HepG2 (cell line): ENCODE data around the gene GNMT. TPM values are rescaled to one million over a fixed set of nuclear protein-coding genes. Genes with fewer than 3 reads are reported as not detected.

Experiments
- EZH2 ChIP-seq: conservative IDR thresholded peaks from 2 replicates; pipeline ENCODE4 v1.6.1; 2012; ENCODE audit warnings: mild to moderate bottlenecking, low read depth, low read length, moderate library complexity
- HNRNPUL1 ChIP-seq: fragments of 200-400 bp; formaldehyde crosslinking; IDR thresholded peaks from 2 replicates; pipeline ENCODE4 v1.6.1; 2017; ENCODE audit warnings: low read depth, mild to moderate bottlenecking, low read length, moderate library complexity
- MED13 ChIP-seq: sonication (generic); formaldehyde crosslinking; IDR thresholded peaks from 2 replicates; pipeline ENCODE4 v1.5.0; 2020; ENCODE audit warnings: missing genetic modification reagents
- MXI1 ChIP-seq: IDR thresholded peaks from 3 replicates; pipeline ENCODE4 v1.6.1; 2012; ENCODE audit warnings: low read depth, low read length, inconsistent platforms, borderline replicate concordance
- polyA plus RNA-seq, 8 experiments: library from polyadenylated mRNA; depleted of rRNA in 3 of 8; stranded (reverse) in 7 of 8; unstranded in 1 of 8; fragments of >200 nt; fragmentation: Illumina TruSeq in 4 of 8; extraction: Trizol in 4 of 8; gene quantifications; 2 replicates each; pipeline versions ENCODE4 v1.2.1 to v1.2.3, GENCODE V29; 2011 to 2016; ENCODE audit warnings: low read depth in 4 of 8, missing spikeins in 1 of 8, mixed read lengths in 1 of 8; ENCODE audit not compliant: insufficient read depth in 1 of 8
- total RNA-seq, 5 experiments: library from RNA; depleted of rRNA; stranded (reverse); fragments of >200 nt; fragmentation: Illumina TruSeq; extraction: Trizol; gene quantifications; 2 replicates each; pipeline ENCODE4 v1.2.3, GENCODE V29; 2016; ENCODE audit warnings: low read depth in 1 of 5
- TF ChIP-seq, protein P1 (sequence below): sonication (generic); formaldehyde crosslinking; IDR thresholded peaks from one replicate; pipeline ENCODE4 v1.5.1; 2020; ENCODE audit warnings: mild to moderate bottlenecking, missing genetic modification reagents; ENCODE audit errors: not compliant biosample characterization
- TF ChIP-seq, protein P2 (sequence below): sonication (generic); formaldehyde crosslinking; IDR thresholded peaks from 2 replicates; pipeline ENCODE4 v1.4.0; 2020; ENCODE audit warnings: missing genetic modification reagents, borderline replicate concordance
- TF ChIP-seq, protein P3 (sequence below), 2 experiments: sonication (generic) in 1 of 2; formaldehyde crosslinking in 1 of 2; IDR thresholded peaks; 2 replicates each; pipeline versions ENCODE4 v1.6.1 to v1.9.0; 2014 to 2022; ENCODE audit warnings: antibody characterized with exemption in 1 of 2, borderline replicate concordance in 1 of 2, inconsistent platforms in 1 of 2, low read depth in 1 of 2, missing genetic modification reagents in 1 of 2
- TF ChIP-seq, protein P4 (sequence below): sonication (generic); formaldehyde crosslinking; IDR thresholded peaks from 2 replicates; pipeline ENCODE4 v1.8.0; 2022; ENCODE audit warnings: mild to moderate bottlenecking, missing genetic modification reagents, moderate library complexity

The GNMT gene
- total and polyA plus RNA-seq, 2 of the 13 experiments (the other 11 are each of a cell fraction or from before 2014, with no cell fraction given) = 2.8 to 7.0 TPM

DNA sequence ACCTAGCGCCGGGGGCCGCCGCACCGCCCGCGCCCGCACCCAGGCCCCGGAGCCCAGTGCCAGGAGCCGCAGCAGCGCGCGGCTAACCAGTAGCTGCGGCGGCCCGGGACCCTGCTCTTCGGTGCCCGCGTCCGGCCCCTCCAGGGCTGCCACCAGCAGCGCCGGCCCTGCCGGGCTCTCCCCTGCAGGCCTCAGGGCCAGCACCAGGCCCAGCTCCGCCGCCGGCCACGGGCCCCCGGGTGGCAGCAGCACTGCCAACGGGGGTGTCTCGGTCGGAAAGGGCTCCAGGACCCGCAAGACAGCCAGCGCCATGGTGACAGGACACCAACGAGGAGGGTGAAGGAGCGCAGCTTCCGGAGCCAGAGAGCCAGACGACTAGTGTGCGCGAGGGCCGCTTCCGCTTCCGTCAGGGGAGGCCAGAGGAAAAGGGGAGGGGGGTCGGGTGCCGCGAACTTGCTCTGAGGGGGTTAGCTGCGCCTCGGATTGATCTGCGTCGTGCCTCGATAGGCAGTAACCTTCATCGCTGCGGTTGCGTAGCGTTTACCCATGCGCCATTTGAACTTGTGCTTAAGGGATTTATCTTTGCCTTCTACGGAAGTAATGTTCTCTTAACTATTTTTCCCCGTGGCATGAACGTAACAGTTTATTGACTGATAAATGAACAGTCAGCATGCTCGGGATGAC is 18.4 kb downstream of the GNMT start, which contains the start of gene PEX6 (continued):
- TF ChIP-seq, protein P1, sequence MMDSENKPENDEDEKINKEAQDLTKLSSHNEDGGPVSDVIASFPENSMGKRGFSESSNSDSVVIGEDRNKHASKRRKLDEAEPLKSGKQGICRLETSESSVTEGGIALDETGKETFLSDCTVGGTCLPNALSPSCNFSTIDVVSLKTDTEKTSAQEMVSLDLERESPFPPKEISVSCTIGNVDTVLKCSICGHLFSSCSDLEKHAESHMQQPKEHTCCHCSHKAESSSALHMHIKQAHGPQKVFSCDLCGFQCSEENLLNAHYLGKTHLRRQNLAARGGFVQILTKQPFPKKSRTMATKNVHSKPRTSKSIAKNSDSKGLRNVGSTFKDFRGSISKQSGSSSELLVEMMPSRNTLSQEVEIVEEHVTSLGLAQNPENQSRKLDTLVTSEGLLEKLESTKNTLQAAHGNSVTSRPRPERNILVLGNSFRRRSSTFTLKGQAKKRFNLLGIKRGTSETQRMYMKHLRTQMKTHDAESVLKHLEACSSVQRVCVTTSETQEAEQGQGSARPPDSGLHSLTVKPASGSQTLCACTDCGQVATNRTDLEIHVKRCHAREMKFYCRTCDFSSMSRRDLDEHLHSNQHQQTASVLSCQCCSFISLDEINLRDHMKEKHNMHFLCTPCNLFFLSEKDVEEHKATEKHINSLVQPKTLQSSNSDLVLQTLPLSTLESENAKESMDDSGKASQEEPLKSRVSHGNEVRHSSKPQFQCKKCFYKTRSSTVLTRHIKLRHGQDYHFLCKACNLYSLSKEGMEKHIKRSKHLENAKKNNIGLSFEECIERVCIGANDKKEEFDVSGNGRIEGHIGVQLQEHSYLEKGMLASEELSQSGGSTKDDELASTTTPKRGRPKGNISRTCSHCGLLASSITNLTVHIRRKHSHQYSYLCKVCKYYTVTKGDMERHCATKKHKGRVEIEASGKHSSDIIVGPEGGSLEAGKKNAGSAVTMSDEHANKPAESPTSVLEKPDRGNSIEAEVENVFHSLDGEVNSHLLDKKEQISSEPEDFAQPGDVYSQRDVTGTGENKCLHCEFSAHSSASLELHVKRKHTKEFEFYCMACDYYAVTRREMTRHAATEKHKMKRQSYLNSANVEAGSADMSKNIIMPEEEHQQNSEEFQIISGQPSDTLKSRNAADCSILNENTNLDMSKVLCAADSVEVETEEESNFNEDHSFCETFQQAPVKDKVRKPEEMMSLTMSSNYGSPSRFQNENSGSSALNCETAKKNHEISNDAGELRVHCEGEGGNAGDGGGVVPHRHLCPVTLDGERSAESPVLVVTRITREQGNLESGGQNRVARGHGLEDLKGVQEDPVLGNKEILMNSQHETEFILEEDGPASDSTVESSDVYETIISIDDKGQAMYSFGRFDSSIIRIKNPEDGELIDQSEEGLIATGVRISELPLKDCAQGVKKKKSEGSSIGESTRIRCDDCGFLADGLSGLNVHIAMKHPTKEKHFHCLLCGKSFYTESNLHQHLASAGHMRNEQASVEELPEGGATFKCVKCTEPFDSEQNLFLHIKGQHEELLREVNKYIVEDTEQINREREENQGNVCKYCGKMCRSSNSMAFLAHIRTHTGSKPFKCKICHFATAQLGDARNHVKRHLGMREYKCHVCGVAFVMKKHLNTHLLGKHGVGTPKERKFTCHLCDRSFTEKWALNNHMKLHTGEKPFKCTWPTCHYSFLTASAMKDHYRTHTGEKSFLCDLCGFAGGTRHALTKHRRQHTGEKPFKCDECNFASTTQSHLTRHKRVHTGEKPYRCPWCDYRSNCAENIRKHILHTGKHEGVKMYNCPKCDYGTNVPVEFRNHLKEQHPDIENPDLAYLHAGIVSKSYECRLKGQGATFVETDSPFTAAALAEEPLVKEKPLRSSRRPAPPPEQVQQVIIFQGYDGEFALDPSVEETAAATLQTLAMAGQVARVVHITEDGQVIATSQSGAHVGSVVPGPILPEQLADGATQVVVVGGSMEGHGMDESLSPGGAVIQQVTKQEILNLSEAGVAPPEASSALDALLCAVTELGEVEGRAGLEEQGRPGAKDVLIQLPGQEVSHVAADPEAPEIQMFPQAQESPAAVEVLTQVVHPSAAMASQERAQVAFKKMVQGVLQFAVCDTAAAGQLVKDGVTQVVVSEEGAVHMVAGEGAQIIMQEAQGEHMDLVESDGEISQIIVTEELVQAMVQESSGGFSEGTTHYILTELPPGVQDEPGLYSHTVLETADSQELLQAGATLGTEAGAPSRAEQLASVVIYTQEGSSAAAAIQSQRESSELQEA (CRISPR knock-in tag) = peak; percentile 26
- TF ChIP-seq, protein P2, sequence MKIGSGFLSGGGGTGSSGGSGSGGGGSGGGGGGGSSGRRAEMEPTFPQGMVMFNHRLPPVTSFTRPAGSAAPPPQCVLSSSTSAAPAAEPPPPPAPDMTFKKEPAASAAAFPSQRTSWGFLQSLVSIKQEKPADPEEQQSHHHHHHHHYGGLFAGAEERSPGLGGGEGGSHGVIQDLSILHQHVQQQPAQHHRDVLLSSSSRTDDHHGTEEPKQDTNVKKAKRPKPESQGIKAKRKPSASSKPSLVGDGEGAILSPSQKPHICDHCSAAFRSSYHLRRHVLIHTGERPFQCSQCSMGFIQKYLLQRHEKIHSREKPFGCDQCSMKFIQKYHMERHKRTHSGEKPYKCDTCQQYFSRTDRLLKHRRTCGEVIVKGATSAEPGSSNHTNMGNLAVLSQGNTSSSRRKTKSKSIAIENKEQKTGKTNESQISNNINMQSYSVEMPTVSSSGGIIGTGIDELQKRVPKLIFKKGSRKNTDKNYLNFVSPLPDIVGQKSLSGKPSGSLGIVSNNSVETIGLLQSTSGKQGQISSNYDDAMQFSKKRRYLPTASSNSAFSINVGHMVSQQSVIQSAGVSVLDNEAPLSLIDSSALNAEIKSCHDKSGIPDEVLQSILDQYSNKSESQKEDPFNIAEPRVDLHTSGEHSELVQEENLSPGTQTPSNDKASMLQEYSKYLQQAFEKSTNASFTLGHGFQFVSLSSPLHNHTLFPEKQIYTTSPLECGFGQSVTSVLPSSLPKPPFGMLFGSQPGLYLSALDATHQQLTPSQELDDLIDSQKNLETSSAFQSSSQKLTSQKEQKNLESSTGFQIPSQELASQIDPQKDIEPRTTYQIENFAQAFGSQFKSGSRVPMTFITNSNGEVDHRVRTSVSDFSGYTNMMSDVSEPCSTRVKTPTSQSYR (CRISPR knock-in tag) = 0 out of 2 replicates have a peak, but pooled peaks have one; percentile 52
- TF ChIP-seq HNRNPUL1 (no peak), MED13 (0 out of 2 replicates have a peak, but pooled peaks have one; percentile 28), EZH2 (no peak), MXI1 (peak; percentile 93; the same call in 2 of the 3 replicates)
- TF ChIP-seq, protein P3, sequence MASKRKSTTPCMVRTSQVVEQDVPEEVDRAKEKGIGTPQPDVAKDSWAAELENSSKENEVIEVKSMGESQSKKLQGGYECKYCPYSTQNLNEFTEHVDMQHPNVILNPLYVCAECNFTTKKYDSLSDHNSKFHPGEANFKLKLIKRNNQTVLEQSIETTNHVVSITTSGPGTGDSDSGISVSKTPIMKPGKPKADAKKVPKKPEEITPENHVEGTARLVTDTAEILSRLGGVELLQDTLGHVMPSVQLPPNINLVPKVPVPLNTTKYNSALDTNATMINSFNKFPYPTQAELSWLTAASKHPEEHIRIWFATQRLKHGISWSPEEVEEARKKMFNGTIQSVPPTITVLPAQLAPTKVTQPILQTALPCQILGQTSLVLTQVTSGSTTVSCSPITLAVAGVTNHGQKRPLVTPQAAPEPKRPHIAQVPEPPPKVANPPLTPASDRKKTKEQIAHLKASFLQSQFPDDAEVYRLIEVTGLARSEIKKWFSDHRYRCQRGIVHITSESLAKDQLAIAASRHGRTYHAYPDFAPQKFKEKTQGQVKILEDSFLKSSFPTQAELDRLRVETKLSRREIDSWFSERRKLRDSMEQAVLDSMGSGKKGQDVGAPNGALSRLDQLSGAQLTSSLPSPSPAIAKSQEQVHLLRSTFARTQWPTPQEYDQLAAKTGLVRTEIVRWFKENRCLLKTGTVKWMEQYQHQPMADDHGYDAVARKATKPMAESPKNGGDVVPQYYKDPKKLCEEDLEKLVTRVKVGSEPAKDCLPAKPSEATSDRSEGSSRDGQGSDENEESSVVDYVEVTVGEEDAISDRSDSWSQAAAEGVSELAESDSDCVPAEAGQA (IDR thresholded peaks at IDR 0.05; ENCODE audit: low read depth) = no peak; the same call in 1 of the 2 replicates
- TF ChIP-seq, protein P3 (CRISPR knock-in tag; IDR thresholded peaks at IDR 0.05; ENCODE audit: borderline replicate concordance) = no peak
- TF ChIP-seq, protein P4, sequence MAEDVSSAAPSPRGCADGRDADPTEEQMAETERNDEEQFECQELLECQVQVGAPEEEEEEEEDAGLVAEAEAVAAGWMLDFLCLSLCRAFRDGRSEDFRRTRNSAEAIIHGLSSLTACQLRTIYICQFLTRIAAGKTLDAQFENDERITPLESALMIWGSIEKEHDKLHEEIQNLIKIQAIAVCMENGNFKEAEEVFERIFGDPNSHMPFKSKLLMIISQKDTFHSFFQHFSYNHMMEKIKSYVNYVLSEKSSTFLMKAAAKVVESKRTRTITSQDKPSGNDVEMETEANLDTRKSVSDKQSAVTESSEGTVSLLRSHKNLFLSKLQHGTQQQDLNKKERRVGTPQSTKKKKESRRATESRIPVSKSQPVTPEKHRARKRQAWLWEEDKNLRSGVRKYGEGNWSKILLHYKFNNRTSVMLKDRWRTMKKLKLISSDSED = no peak
